Activated CD4-positive, alpha-beta memory T cell treated with anti-CD3 and anti-CD28 coated beads, Interleukin-2, amount 10 ng/mL, durations not matched to agents 7 days and 5 days (primary cell): ENCODE results near the gene MYO1E. TPM values are rescaled to one million over a fixed set of nuclear protein-coding genes. Genes with fewer than 3 reads are reported as not detected.
"Not testable (repeated sequence)": the region's sequence is repeated elsewhere in the genome, so short reads cannot be mapped to it uniquely, and the experiment has no call there.

Experiments used
- CTCF ChIA-PET: fragments of 350-600 bp; sonication (Branson Sonifier 250); formaldehyde crosslinking; loops from one replicate; lab custom pipeline; 2021; ENCODE audit warnings: antibody characterized with exemption, inconsistent platforms; lab: Charles Lee
- POLR2A ChIA-PET: fragments of 350-600 bp; sonication (Branson Sonifier 250); formaldehyde crosslinking; loops from one replicate; lab custom pipeline; 2021; ENCODE audit warnings: antibody characterized with exemption; lab: Charles Lee
- DNase-seq: peaks from one replicate; pipeline ENCODE4 v3.0.0-alpha.2; 2020
- H3K27ac Mint-ChIP-seq: one replicate; pipeline ENCODE4 v1.8.0; 2021; ENCODE audit warnings: mild to moderate bottlenecking, mixed read lengths
- H3K27me3 Mint-ChIP-seq: one replicate; pipeline ENCODE4 v1.8.0; 2021; ENCODE audit warnings: mixed read lengths
- H3K36me3 Mint-ChIP-seq: one replicate; pipeline ENCODE4 v1.8.0; 2021; ENCODE audit warnings: low read depth, mixed read lengths
- H3K4me1 Mint-ChIP-seq: one replicate; pipeline ENCODE4 v1.8.0; 2021; ENCODE audit warnings: mixed read lengths
- H3K4me3 Mint-ChIP-seq: one replicate; pipeline ENCODE4 v1.8.0; 2021; ENCODE audit warnings: mild to moderate bottlenecking, mixed read lengths
- H3K9me3 Mint-ChIP-seq: one replicate; pipeline ENCODE4 v1.8.0; 2021; ENCODE audit warnings: mixed read lengths
- total RNA-seq, 2 experiments: library from RNA; stranded (reverse); gene quantifications; one replicate each; pipeline ENCODE4 v1.2.3, GENCODE V29; 2021

MYO1E gene
- total RNA-seq, 2 experiments from 2014 or later: 40.8 to 46.1 TPM

- H3K27ac Mint-ChIP-seq: peak overlapping the region; percentile 45
- no peaks in the 10 kb centered on the region for H3K27me3 Mint-ChIP-seq
- peaks cover 32% of the 10 kb centered on the region for H3K4me1 Mint-ChIP-seq
- CTCF ChIA-PET: interaction anchor here (1.1 to 2.4 kb wide), 6 partner anchors 8 to 367 kb away, joined by 3 to 11 read pairs (median 4); no protein-coding TSS in a partner anchor
- POLR2A ChIA-PET: interaction anchor here (1.0 kb wide), 2 partner anchors 8 to 108 kb away, joined by 3 read pairs; no protein-coding TSS in a partner anchor
- DNase-seq: no peak
- no peaks in the 10 kb centered on the region for H3K9me3 Mint-ChIP-seq
- no peak overlapping the region for H3K4me3 Mint-ChIP-seq
- H3K36me3 Mint-ChIP-seq: peaks cover 8% of the 10 kb centered on the region
Measured at GRCh38 chr15:59166166-59166565, 206.5 kb downstream of the MYO1E start.

- CTCF ChIA-PET: interaction anchor here (0.9 to 2.4 kb wide), 6 partner anchors 9 to 367 kb away, joined by 3 to 11 read pairs (median 3); no protein-coding TSS in a partner anchor
- POLR2A ChIA-PET: interaction anchor here (1.0 kb wide), 2 partner anchors 9 to 108 kb away, joined by 3 read pairs; no protein-coding TSS in a partner anchor
- no peak for DNase-seq
- peaks cover 32% of the 10 kb centered on the region for H3K4me1 Mint-ChIP-seq
- no peak overlapping the region for H3K4me3 Mint-ChIP-seq
- no peaks in the 10 kb centered on the region for H3K9me3 Mint-ChIP-seq
- peak overlapping the region; percentile 45 for H3K27ac Mint-ChIP-seq
- no peaks in the 10 kb centered on the region for H3K27me3 Mint-ChIP-seq
- peaks cover 8% of the 10 kb centered on the region for H3K36me3 Mint-ChIP-seq
Measured at GRCh38 chr15:59165726-59166125, 206.9 kb downstream of the MYO1E start.

GRCh38 chr15:59162080-59162479, 210.6 kb downstream of the MYO1E start:
- CTCF ChIA-PET: interaction anchor here (0.7 to 2.1 kb wide), 9 partner anchors 8 to 367 kb away, joined by 3 to 13 read pairs (median 4); no protein-coding TSS in a partner anchor
- not testable (repeated sequence) for H3K27me3 Mint-ChIP-seq

GRCh38 chr15:59160880-59161593, 211.6 kb downstream of the MYO1E start:
- Mint-ChIP-seq H3K4me3 (no peak overlapping the region), H3K4me1 (peaks cover 11% of the 10 kb centered on the region), H3K27me3 (no peaks in the 10 kb centered on the region), H3K9me3 (no peaks in the 10 kb centered on the region), H3K36me3 (peaks cover 9% of the 10 kb centered on the region), H3K27ac (no peak overlapping the region)
- ChIA-PET CTCF (interaction anchor here (0.9 to 2.1 kb wide), 7 partner anchors 9 to 368 kb away, joined by 3 to 13 read pairs (median 4); no protein-coding TSS in a partner anchor), POLR2A (no interaction called here)
- peak; percentile 42 for DNase-seq

More at GRCh38 chr15:59162080-59162479, 210.6 kb downstream of the MYO1E start:
- H3K36me3 Mint-ChIP-seq, H3K9me3 Mint-ChIP-seq, H3K4me3 Mint-ChIP-seq, POLR2A ChIA-PET, H3K27ac Mint-ChIP-seq, DNase-seq: not testable (repeated sequence)
- peaks cover 14% of the 10 kb centered on the region for H3K4me1 Mint-ChIP-seq

GRCh38 chr15:59159210-59159609, 213.5 kb downstream of the MYO1E start:
- Mint-ChIP-seq H3K9me3 (no peaks in the 10 kb centered on the region), H3K27ac (no peak overlapping the region), H3K4me1 (no peaks in the 10 kb centered on the region), H3K36me3 (peaks cover 3% of the 10 kb centered on the region), H3K4me3 (no peak overlapping the region), H3K27me3 (no peaks in the 10 kb centered on the region)
- DNase-seq: no peak
- CTCF ChIA-PET: interaction anchor here (1.4 kb wide), 1 partner anchor 370 kb away, joined by 5 read pairs; no protein-coding TSS in a partner anchor
- POLR2A ChIA-PET: no interaction called here

GRCh38 chr15:59158701-59159034, 214.0 kb downstream of the MYO1E start:
- ChIA-PET POLR2A (no interaction called here), CTCF (interaction anchor here (1.4 kb wide), 1 partner anchor 371 kb away, joined by 5 read pairs; no protein-coding TSS in a partner anchor)
- Mint-ChIP-seq H3K27ac (no peak overlapping the region), H3K4me3 (no peak overlapping the region), H3K4me1 (no peaks in the 10 kb centered on the region), H3K27me3 (no peaks in the 10 kb centered on the region), H3K36me3 (peaks cover 3% of the 10 kb centered on the region), H3K9me3 (no peaks in the 10 kb centered on the region)
- no peak for DNase-seq

- CTCF ChIA-PET: interaction anchor here (1.4 kb wide), 1 partner anchor 371 kb away, joined by 5 read pairs; no protein-coding TSS in a partner anchor
- H3K27ac Mint-ChIP-seq: no peak overlapping the region
- no peaks in the 10 kb centered on the region for H3K4me1 Mint-ChIP-seq
- DNase-seq: no peak
- no peak overlapping the region for H3K4me3 Mint-ChIP-seq
- POLR2A ChIA-PET: no interaction called here
- H3K27me3 Mint-ChIP-seq: no peaks in the 10 kb centered on the region
- H3K9me3 Mint-ChIP-seq: no peaks in the 10 kb centered on the region
- H3K36me3 Mint-ChIP-seq: peaks cover 3% of the 10 kb centered on the region
Measured at GRCh38 chr15:59157840-59158700, 214.6 kb downstream of the MYO1E start.

- Mint-ChIP-seq H3K9me3 (no peaks in the 10 kb centered on the region), H3K36me3 (peaks cover 6% of the 10 kb centered on the region), H3K4me1 (no peaks in the 10 kb centered on the region), H3K27me3 (no peaks in the 10 kb centered on the region), H3K4me3 (no peak overlapping the region), H3K27ac (no peak overlapping the region)
- no peak for DNase-seq
- CTCF ChIA-PET: interaction anchor here (1.0 kb wide), 1 partner anchor 371 kb away, joined by 3 read pairs; no protein-coding TSS in a partner anchor
- POLR2A ChIA-PET: no interaction called here
Measured at GRCh38 chr15:59157396-59157795, 215.3 kb downstream of the MYO1E start.

GRCh38 chr15:59155431-59155830, 217.2 kb downstream of the MYO1E start:
- CTCF ChIA-PET: no interaction called here
- DNase-seq: no peak
- Mint-ChIP-seq H3K4me3 (no peak overlapping the region), H3K27ac (no peak overlapping the region), H3K36me3 (peaks cover 6% of the 10 kb centered on the region), H3K27me3 (no peaks in the 10 kb centered on the region), H3K9me3 (no peaks in the 10 kb centered on the region), H3K4me1 (no peaks in the 10 kb centered on the region)
- POLR2A ChIA-PET: no interaction called here

GRCh38 chr15:59154243-59154642, 218.4 kb downstream of the MYO1E start:
- CTCF ChIA-PET: interaction anchor here (0.8 to 1.0 kb wide), 2 partner anchors 378 to 488 kb away, joined by 3 read pairs; no protein-coding TSS in a partner anchor

GRCh38 chr15:59153466-59153865, 219.2 kb downstream of the MYO1E start:
- CTCF ChIA-PET: interaction anchor here (1.0 kb wide), 1 partner anchor 379 kb away, joined by 3 read pairs; no protein-coding TSS in a partner anchor

More at GRCh38 chr15:59154243-59154642, 218.4 kb downstream of the MYO1E start:
- H3K36me3 Mint-ChIP-seq: peaks cover 9% of the 10 kb centered on the region
- H3K4me3 Mint-ChIP-seq: no peak overlapping the region
- H3K4me1 Mint-ChIP-seq: no peaks in the 10 kb centered on the region
- POLR2A ChIA-PET: no interaction called here
- H3K9me3 Mint-ChIP-seq: no peaks in the 10 kb centered on the region
- no peaks in the 10 kb centered on the region for H3K27me3 Mint-ChIP-seq
- no peak for DNase-seq
- no peak overlapping the region for H3K27ac Mint-ChIP-seq

GRCh38 chr15:59152694-59153450, 219.8 kb downstream of the MYO1E start:
- H3K27me3 Mint-ChIP-seq: no peaks in the 10 kb centered on the region
- POLR2A ChIA-PET: no interaction called here
- H3K4me1 Mint-ChIP-seq: no peaks in the 10 kb centered on the region
- CTCF ChIA-PET: interaction anchor here (0.8 to 1.2 kb wide), 2 partner anchors 22 to 348 kb away, joined by 3 read pairs; no protein-coding TSS in a partner anchor
- no peak overlapping the region for H3K27ac Mint-ChIP-seq
- H3K4me3 Mint-ChIP-seq: no peak overlapping the region
- no peak for DNase-seq
- no peaks in the 10 kb centered on the region for H3K9me3 Mint-ChIP-seq
- peaks cover 9% of the 10 kb centered on the region for H3K36me3 Mint-ChIP-seq

More at GRCh38 chr15:59153466-59153865, 219.2 kb downstream of the MYO1E start:
- no peaks in the 10 kb centered on the region for H3K27me3 Mint-ChIP-seq
- H3K4me1 Mint-ChIP-seq: no peaks in the 10 kb centered on the region
- no peak for DNase-seq
- H3K9me3 Mint-ChIP-seq: no peaks in the 10 kb centered on the region
- no peak overlapping the region for H3K27ac Mint-ChIP-seq
- H3K4me3 Mint-ChIP-seq: no peak overlapping the region
- POLR2A ChIA-PET: no interaction called here
- peaks cover 9% of the 10 kb centered on the region for H3K36me3 Mint-ChIP-seq
